HG03103 (cell line): ENCODE measurements around the gene ACOX2.

Source experiments
- ATAC-seq: cut with Tn5 transposase; IDR thresholded peaks from one replicate; pipeline ENCODE4 v1.9.1; 2021; ENCODE audit warnings: low read depth; ENCODE audit not compliant: unreplicated experiment

ACOX2 gene

GRCh38 chr3:58474967-58475578, 61.9 kb downstream of the ACOX2 start:
- no peak for ATAC-seq

DNA sequence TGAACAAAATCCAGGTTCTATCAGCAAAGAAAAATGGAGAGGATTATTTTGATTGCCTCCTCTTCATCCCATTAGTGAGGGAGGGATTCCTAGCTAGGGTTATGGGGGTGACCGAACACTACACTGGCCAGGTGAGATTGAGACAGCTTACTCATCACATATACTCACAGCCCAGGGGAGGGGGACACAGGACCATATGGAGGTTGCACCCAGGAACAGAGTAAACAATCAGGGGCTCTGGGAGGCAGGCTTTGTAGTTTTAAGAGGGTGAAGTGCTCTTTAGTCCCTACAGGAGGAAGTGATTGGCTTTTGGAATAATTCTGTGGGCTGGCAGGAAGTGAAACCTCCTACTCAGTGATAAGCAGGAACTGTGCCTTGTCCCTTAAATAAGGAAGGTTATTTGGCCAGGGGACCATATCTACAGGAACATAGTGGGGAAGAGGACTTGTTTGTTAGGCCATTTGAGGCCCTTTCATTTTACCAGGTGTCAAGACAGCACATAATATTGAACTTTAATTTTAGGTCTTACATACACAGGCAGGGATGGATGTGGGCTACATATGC, 62.6 kb downstream of the ACOX2 start:
- no peak for ATAC-seq

GRCh38 chr3:58473275-58473674, 63.7 kb downstream of the ACOX2 start:
- no peak for ATAC-seq

GRCh38 chr3:58471025-58471887, 65.7 kb downstream of the ACOX2 start:
- no peak for ATAC-seq

- ATAC-seq: no peak
Measured at GRCh38 chr3:58470363-58471024, 66.5 kb downstream of the ACOX2 start.

- ATAC-seq: no peak
Measured at GRCh38 chr3:58469096-58469495, 67.9 kb downstream of the ACOX2 start.

- ATAC-seq: no peak
Measured at GRCh38 chr3:58466899-58467563, 70.0 kb downstream of the ACOX2 start.

DNA sequence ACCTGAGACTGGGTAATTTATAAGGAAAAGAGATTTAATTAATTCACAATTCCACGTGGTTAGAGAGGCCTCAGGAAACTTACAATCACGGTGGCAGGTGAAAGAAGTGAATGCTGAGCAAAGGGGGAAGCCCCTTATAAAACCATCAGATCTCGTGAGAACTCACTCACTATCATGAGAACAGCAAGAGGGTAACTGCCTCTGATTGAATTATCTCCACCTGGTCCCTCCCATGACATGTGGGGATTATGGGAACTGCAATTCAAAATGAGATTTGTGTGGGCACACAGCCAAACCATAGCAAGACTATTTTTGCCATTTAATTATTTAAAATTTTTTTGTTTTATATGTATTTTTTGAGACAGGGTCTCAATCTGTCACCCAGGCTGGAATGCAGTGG, 72.1 kb downstream of the ACOX2 start:
- ATAC-seq: no peak

DNA sequence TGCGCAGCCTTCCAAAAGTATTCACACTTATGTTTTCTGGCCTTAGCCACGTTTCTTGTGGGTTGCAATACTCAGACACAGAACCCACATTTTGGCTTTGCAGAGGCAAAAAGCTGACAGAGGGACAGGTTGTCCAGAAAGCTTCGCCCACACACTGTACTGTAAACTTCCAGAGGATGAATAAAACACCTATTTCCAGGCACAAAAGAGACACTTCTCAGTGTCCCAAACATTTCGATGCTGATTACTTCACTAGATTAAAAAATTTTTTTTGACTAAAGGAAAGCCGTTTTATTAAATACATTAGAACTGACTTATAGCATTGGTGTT, 73.1 kb downstream of the ACOX2 start:
- no peak for ATAC-seq

GRCh38 chr3:58463181-58463941, 73.6 kb downstream of the ACOX2 start:
- ATAC-seq: peak; percentile 88

DNA sequence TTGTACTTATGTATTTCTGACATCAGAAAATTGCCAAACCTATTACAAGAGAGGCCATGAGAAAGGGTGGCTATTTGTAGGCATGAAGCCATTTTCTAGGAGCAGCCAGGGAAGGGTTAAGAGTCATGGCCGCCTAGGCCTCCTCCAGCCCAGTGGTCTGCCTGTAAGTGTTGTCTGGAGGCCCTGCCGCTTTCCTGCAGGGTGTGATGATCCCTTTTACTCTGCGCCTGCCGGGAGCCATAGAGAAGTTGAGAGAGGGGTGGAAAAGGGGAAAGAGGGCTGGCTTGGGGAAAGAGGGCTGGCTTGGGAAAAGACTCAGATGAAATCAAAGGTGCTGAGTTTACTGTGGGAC, 74.2 kb downstream of the ACOX2 start:
- no peak for ATAC-seq

GRCh38 chr3:58459160-58459559, 77.8 kb downstream of the ACOX2 start:
- ATAC-seq: no peak
